IPS-11a (cell line): ENCODE results near the gene TSHZ3.

Experiments used
- H3K4me3 ChIP-seq: one replicate; pipeline ENCODE4 v1.5.1; 2013; ENCODE audit warnings: low read depth, low read length, control low read depth

The TSHZ3 gene

DNA sequence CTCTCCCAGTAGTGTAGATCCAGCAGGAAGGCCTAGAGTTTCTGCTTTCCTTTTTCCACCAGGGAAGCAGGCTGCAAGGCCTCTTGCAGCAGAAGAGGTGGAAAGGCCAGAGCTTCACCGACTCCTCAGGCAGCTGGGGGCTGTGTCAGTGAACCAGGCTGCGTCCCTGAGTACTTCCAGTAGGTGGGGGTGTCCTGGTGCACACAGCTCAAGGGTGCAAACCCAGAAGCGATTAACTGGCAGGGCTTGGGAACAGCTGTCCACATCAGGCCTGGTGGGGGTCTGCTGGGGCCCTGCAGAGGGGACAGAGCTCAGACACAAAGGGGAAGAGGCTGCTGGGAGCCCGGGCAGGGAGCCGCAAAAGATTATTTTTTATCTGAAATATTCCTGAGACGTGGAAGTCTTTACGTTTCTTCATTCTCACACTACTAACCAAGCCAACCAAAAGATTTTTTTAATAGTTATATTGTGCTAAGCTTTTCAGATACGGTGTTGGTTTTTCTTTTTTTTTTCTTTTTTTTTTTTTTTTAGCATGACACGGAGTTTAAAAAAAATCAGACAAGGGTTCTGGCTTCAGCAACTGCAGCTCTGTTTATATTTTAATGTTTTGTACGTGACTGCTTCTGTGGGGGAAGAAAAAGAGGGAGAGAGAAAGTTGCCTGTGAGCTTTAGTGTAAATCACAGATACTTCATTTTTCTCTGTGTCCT is 11.0 kb downstream of the TSHZ3 start:
- no peak overlapping the region for H3K4me3 ChIP-seq

DNA sequence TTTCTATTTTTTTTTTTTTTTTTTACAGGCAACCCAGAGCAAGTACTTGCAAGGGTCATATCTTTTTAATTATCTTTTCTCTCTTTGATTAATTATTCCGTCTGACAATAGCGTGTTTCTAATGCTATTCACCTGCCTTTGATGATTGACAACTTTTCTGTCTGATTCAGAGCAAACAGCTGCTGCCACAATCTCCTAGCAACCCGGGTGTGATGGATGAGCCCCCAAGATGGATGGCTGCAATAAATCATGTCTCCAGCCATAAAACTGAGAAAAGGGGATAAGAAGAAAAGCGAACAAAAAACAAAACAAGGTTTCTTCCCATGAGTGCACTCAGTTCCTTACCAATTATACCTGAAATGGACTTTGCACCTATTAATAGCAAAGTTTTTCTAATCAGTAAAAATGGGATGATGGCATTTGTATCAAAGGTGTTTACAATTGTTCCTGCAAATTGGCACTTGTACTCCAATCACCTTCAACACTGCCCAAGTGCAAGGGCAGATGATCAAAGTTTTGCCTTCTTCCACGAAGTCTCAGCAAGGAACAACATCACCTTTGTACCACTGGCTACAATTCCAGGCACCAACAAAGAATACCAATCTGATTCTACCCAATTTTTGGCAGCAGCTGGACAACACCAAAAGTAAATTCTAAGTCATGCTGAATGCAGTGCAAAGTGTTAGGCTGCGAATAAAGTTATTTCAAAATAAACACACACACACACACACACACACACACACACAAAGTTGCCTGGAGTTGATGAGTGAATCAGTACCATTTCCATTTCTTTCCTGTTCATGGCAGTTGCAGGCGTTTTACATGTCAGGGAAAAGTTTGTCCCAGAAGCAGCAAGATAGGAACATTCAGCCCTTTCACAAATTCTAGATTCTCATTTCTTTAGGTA is 12.0 kb downstream of the TSHZ3 start:
- H3K4me3 ChIP-seq = no peak overlapping the region

DNA sequence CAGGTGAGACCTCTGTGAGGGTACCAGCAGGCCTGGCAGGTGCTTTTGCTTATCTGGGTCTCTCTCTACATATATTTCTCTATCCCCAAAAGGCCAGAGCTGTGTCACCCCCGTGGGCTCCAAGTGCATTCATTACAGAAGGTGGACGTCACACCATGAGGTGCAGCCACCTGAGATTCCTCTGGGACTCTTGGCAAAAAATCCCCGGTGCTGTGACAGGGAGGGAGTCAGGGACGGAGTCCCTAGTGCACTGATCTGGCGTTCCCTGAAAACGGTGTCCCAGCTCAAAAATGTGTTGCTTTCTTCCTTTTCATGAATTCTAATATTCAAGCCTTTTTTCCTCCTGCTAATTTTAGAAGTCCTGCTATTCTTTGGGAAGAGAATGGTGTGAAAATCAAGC is 13.5 kb downstream of the TSHZ3 start:
- H3K4me3 ChIP-seq = no peak overlapping the region

GRCh38 chr19:31334849-31335624 is 14.2 kb downstream of the TSHZ3 start:
- no peak overlapping the region for H3K4me3 ChIP-seq

- H3K4me3 ChIP-seq = no peak overlapping the region
Measured at GRCh38 chr19:31334101-31334848, 15.0 kb downstream of the TSHZ3 start.

- H3K4me3 ChIP-seq = no peak overlapping the region
Measured at GRCh38 chr19:31332096-31332495, 17.1 kb downstream of the TSHZ3 start.

- no peak overlapping the region for H3K4me3 ChIP-seq
Measured at GRCh38 chr19:31331536-31331935, 17.7 kb downstream of the TSHZ3 start.

DNA sequence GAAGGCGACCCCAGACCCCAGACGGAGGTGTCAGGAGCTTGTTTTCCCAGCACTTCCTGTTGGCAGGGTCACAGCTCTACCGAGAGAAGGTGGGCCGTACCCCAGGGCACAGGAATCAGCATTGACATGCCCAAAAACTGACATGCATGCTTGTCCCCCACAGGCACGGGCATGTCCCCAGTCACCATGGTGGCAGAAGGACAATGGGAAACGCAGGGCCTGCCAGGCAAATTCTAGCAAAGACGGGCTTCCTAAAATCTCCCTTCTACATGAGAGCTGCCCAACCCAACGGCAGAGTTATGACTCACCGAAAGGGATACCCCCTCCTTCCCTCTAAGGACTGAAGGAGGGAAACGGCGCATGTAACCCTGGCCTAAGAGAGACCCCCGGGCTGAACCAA is 18.5 kb downstream of the TSHZ3 start:
- no peak overlapping the region for H3K4me3 ChIP-seq

DNA sequence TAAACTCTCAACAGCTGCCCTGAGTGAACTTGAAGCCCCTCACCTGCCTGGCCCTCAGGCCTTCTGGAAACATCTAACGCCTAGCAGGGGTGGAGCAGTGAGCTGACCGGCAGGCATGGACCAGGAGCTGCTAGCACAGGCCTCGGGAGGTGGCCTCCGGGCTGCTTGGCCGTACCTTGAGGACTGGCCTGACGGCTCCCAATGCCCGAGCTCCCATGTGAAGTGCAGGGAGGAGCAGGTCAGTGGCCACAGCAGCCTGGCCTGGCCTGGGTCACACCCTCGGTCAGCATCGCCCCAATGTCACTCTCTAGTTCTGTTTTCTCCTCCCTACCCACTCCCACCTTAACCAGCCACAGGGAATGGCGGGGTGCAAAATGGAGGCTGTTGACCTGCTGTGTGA is 19.0 kb downstream of the TSHZ3 start:
- H3K4me3 ChIP-seq = no peak overlapping the region

- no peak overlapping the region for H3K4me3 ChIP-seq
Measured at GRCh38 chr19:31329819-31330218, 19.4 kb downstream of the TSHZ3 start.

GRCh38 chr19:31328238-31328637 is 21.0 kb downstream of the TSHZ3 start:
- H3K4me3 ChIP-seq = no peak overlapping the region

- no peak overlapping the region for H3K4me3 ChIP-seq
Measured at GRCh38 chr19:31326329-31327028, 22.8 kb downstream of the TSHZ3 start.

DNA sequence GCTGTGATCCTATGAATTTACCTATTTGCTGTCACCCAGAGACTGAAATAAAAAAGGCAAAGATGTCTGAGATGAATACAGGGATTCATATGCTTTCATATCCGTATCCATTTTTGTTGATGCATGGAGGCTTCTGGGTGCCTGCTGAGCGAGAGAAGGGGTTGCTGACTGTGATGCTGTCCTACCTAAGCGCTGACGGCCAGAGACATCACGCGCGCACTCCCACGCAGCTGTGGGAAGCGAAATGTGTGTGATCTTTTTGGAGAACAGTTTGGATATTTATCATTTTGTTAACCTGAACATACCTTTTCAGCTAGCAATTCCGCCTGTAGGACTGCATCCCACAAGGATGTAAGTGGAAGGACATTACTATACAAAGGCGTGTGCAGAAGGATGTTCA is 23.9 kb downstream of the TSHZ3 start:
- no peak overlapping the region for H3K4me3 ChIP-seq

GRCh38 chr19:31319465-31319864 is 29.8 kb downstream of the TSHZ3 start:
- H3K4me3 ChIP-seq = no peak overlapping the region

DNA sequence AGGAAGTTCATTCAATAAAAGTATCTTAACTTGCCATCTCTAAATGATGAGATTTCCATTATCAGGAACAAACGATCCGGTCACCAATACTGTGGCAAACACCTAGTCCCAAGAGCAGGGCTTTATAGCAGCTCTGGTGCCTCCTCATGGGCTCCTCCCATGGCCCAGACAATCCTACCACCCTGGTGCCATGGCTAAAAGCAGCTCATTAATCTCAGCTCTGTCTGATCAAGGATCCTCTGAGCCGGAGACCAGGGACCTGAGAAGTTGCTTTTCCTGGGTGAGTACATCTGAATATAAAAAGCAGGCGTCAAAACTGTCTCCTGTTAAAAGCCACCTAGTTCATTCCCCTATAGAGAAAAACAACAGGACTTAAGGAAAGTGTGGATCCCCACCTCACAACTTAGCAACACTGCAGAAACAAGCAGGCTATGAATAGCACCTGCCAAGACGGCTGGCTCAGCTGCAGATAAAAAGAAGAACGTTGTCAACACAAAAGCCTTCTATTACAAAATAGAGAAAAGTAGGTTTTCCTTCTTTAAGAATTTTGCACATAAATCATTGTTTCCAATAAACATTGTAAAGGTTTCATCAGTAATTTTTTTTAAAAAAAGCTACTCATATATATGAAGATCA is 30.3 kb downstream of the TSHZ3 start:
- no peak overlapping the region for H3K4me3 ChIP-seq

- no peak overlapping the region for H3K4me3 ChIP-seq
Measured at GRCh38 chr19:31317570-31317969, 31.7 kb downstream of the TSHZ3 start.

- H3K4me3 ChIP-seq = no peak overlapping the region
Measured at GRCh38 chr19:31317093-31317492, 32.1 kb downstream of the TSHZ3 start.

GRCh38 chr19:31316201-31316951 is 32.9 kb downstream of the TSHZ3 start:
- H3K4me3 ChIP-seq = no peak overlapping the region

DNA sequence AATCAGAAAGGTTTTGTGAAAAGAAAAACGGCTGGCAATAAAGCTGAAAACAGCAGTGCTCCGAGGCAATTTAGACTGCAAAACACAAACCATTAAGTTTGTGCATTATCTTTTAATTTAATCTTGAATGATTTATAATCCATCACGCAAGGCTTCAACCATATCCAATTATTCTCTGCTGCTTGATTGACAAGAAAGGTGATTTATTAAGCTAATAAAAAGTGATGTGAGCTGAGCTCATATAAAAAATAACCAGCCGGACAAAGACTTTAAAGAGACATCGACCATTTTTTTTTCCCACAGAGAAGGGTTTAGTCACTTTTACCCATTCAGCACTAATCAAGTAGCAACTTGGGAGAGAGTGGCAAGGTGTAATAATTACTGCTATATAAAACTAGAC is 33.6 kb downstream of the TSHZ3 start:
- no peak overlapping the region for H3K4me3 ChIP-seq
